PC-9 (cell line): ENCODE data around the gene TNS1.

Source experiments
- CTCF ChIP-seq: fragments of 200-600 bp; sonication (generic); conservative IDR thresholded peaks from 2 replicates; pipeline ENCODE4 v1.6.1; 2017; ENCODE audit warnings: mixed run types, antibody characterized with exemption, mild to moderate bottlenecking, moderate library complexity
- EZH2 ChIP-seq: fragments of 200-600 bp; sonication (generic); IDR thresholded peaks from 2 replicates; pipeline ENCODE4 v1.8.0; 2017; ENCODE audit warnings: antibody characterized with exemption, low read depth

- TF ChIP-seq CTCF, result no peak
- TF ChIP-seq EZH2, result no peak
These were observed 133.9 kb downstream of the TNS1 start for GRCh38 chr2:217868911-217869334.
